ENCODE data around the gene C1QTNF3.

The C1QTNF3 gene

DNA sequence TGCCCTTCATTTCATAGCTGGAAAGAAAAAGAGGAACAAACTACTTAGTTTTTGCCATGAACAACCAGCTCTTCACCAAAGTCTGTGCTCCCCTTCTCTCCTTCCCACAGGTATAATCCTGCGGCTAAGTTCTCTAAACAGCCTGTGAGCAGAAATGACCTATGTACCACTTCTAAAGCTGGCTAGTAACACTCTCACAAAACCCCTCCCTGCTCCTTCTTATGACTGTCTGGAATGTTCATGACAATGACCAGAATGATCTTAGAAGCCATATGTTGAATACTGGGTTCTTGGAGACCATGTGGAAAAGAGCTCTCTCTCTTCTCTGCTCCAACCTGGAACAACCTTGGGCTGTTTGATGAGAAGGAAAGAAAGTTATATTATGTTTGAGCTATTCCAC, 22.3 kb downstream of the C1QTNF3 start:
- in situ Hi-C loops (cut with HindIII; ENCODE audit: low sequenced_read_pairs), result no loop called here
- TF ChIP-seq CTCF (IDR thresholded peaks at IDR 0.05; ENCODE audit: low read depth, low read length), result no peak
- no peak overlapping the region for H3K4me3 ChIP-seq (ENCODE audit: low read depth, low read length)
- no peak for DNase-seq (ENCODE audit: low read depth, low spot score)

GRCh38 chr5:34017254-34017653, 25.8 kb downstream of the C1QTNF3 start:
- no peak overlapping the region for H3K4me3 ChIP-seq (ENCODE audit: low read depth, low read length)
- no peak for DNase-seq (ENCODE audit: low read depth, low spot score)
- in situ Hi-C loops (cut with HindIII; ENCODE audit: low sequenced_read_pairs), result no loop called here
- no peak for TF ChIP-seq CTCF (IDR thresholded peaks at IDR 0.05; ENCODE audit: low read depth, low read length)

DNA sequence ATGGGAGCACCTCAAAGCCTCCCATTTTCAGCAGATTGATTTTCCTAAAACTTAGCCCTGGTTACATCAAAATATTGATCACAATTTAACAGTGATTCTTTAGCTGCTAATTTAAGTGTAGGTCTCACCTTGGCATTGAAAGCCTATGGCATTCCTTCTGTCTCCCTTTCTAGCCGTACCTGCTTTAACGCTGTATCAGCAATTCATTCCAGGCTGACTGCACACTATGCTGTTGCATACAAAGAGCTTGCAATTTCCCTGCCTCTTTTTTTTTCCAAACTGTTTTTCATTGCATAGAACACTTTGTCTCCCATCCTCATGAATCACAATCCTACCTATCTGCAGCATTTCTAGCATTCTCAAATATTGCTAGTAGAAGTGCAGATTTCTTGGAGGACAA, 26.3 kb downstream of the C1QTNF3 start:
- no peak for TF ChIP-seq CTCF (IDR thresholded peaks at IDR 0.05; ENCODE audit: low read depth, low read length)
- H3K4me3 ChIP-seq (ENCODE audit: low read depth, low read length), result no peak overlapping the region
- DNase-seq (ENCODE audit: low read depth, low spot score), result no peak
- in situ Hi-C loops (cut with HindIII; ENCODE audit: low sequenced_read_pairs), result no loop called here

DNA sequence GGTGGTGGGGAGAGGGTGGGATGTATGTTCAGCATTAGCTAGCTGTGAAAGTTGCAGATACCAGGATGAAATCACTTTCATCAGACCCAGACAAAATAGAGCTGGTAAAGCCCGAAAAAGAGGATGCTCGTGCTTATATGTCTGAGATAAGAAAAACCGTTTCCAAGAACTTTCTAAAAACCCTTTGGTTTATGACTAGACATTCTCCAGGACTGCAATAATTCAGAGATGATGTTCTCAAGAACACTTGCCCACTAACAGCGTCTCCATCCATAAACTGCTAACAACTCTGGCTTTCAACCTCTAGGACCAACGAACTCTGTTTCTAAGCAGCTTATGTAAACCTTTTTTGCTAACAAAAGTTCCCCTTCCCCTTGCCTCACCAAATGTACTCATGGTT, 26.8 kb downstream of the C1QTNF3 start:
- H3K4me3 ChIP-seq (ENCODE audit: low read depth, low read length), result no peak overlapping the region
- no peak for DNase-seq (ENCODE audit: low read depth, low spot score)
- no peak for TF ChIP-seq CTCF (IDR thresholded peaks at IDR 0.05; ENCODE audit: low read depth, low read length)
- in situ Hi-C loops (cut with HindIII; ENCODE audit: low sequenced_read_pairs), result no loop called here

DNA sequence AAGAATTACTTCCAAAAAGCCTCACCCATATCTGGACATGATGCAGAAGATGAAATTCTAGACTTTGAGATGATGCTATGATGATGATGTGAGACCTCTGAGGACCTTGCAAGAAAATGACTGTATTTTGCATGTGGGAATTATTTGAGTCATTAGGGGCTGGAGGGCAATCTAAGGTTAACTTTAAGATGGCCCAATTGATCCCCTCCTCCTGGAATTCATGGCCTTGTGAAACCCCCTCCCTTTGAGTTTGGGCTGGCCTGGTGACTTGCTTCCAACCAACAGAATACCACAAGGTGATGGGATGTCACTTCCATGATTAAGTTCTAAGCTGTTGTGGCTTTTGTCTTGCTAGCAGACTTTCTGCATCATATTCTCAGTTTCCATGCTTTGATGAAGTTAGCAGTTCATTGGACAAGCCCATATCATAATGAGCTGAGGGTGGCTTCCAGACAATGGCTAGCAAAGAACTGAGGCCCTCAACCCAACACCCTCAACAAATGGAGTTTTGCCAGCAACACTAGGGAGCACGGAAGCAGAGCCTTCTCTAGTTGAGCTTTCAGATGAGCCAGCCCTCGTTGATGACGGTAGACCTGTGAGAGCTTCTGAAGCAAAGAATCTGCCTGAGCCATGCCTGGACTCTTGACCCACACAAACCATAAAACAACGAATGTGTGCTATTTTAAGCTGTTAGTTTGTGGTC, 27.7 kb downstream of the C1QTNF3 start:
- no peak for TF ChIP-seq CTCF (IDR thresholded peaks at IDR 0.05; ENCODE audit: low read depth, low read length)
- DNase-seq (ENCODE audit: low read depth, low spot score), result no peak
- no peak overlapping the region for H3K4me3 ChIP-seq (ENCODE audit: low read depth, low read length)
- in situ Hi-C loops (cut with HindIII; ENCODE audit: low sequenced_read_pairs), result no loop called here

- DNase-seq (ENCODE audit: low read depth, low spot score), result no peak
- in situ Hi-C loops (cut with HindIII; ENCODE audit: low sequenced_read_pairs), result no loop called here
- no peak overlapping the region for H3K4me3 ChIP-seq (ENCODE audit: low read depth, low read length)
- TF ChIP-seq CTCF (IDR thresholded peaks at IDR 0.05; ENCODE audit: low read depth, low read length), result no peak
Observed at GRCh38 chr5:34014626-34015025, 28.4 kb downstream of the C1QTNF3 start.
